GM18951 (cell line): ENCODE results near the gene ZBTB1.

Experiments
- POLR2A ChIP-seq: IDR thresholded peaks from 4 replicates; pipeline ENCODE4 v1.6.1; 2011; ENCODE audit warnings: mild to moderate bottlenecking; ENCODE audit not compliant: insufficient read length, insufficient read depth; ENCODE audit errors: extremely low read depth
- in situ Hi-C: fragments of 300-500 bp; cut with MboI; formaldehyde crosslinking; loops from one replicate; pipeline ENCODE4 v1.12.0; 2022; ENCODE audit warnings: low sequenced_read_pairs, mixed read lengths, inconsistent platforms; ENCODE audit not compliant: unreplicated experiment

The ZBTB1 gene

GRCh38 chr14:64475585-64476273 is 28.8 kb upstream of the ZBTB1 start:
- TF ChIP-seq POLR2A: no peak
- in situ Hi-C loops: no loop called here

- in situ Hi-C loops: no loop called here
These were observed 28.1 kb upstream of the ZBTB1 start for GRCh38 chr14:64476438-64476837.

GRCh38 chr14:64478634-64479250 is 25.8 kb upstream of the ZBTB1 start:
- TF ChIP-seq POLR2A: no peak
- in situ Hi-C loops: no loop called here

More at GRCh38 chr14:64476438-64476837, 28.1 kb upstream of the ZBTB1 start:
- TF ChIP-seq POLR2A: no peak

GRCh38 chr14:64488590-64489099 is 15.9 kb upstream of the ZBTB1 start:
- no peak for TF ChIP-seq POLR2A

GRCh38 chr14:64491637-64492036 is 12.9 kb upstream of the ZBTB1 start:
- in situ Hi-C loops: no loop called here
- no peak for TF ChIP-seq POLR2A

More at GRCh38 chr14:64488590-64489099, 15.9 kb upstream of the ZBTB1 start:
- in situ Hi-C loops: no loop called here

- no peak for TF ChIP-seq POLR2A
- in situ Hi-C loops: no loop called here
These were observed 11.1 kb upstream of the ZBTB1 start for GRCh38 chr14:64493455-64493854.

- in situ Hi-C loops: no loop called here
- no peak for TF ChIP-seq POLR2A
These were observed 9.3 kb upstream of the ZBTB1 start for GRCh38 chr14:64495252-64495651.

GRCh38 chr14:64496764-64497163 is 7.8 kb upstream of the ZBTB1 start:
- TF ChIP-seq POLR2A: no peak
- in situ Hi-C loops: no loop called here

GRCh38 chr14:64500088-64500487 is 4.5 kb upstream of the ZBTB1 start:
- in situ Hi-C loops: no loop called here

GRCh38 chr14:64501411-64502171 is 3.0 kb upstream of the ZBTB1 start:
- TF ChIP-seq POLR2A: no peak
- in situ Hi-C loops: no loop called here

More at GRCh38 chr14:64500088-64500487, 4.5 kb upstream of the ZBTB1 start:
- no peak for TF ChIP-seq POLR2A

- in situ Hi-C loops: no loop called here
- peak; percentile 28 for TF ChIP-seq POLR2A
These were observed 2.1 kb upstream of the ZBTB1 start for GRCh38 chr14:64502456-64502855.

GRCh38 chr14:64502887-64503433 is 1.6 kb upstream of the ZBTB1 start:
- TF ChIP-seq POLR2A: no peak
- in situ Hi-C loops: no loop called here
